ENCODE measurements around the gene DGCR2.

Gene DGCR2

DNA sequence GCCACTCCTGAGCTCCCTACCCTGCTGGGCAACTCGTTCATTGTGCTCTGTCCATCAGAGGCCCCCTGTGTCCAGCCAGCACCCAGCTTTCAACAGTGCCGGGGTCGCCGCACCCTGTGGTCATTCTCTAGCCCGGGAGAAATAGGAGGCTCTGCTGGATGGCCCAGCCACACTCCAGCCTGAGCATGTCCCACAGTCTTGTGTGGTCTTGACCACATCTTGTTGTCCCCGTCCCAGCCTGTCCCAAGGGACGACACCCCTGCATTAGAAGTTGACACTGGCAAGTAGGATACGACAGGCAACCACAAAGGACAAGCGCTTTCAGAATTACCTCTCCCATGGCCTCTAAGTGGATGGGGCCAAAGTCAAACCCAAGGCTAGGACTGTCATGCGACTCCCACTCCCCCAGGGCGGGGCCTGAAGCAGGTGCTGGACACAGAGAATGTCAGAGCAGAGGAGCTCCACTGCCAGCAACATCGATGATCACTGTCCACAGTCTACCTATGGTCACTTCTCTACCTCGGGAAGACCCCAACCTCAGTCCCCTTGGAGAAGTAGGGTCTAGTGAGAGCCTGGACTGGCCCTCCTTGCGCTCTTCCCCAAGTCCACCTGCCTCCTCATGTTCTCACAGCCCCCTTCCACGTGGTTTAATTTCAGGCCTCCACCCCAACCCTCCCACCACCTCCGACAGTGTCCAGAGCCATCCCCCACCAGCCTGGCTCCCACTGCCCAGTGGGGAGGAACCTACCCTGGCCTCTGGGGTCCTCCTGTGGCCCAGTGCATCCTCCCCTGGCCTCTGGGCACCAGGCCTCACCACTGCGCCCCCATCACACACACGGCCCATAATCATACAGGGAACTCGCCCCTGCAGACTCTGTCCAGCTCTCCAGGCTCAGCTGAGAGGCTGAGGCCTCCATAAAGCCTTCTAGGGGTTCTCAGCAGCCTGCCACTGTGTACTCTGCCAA lies 4.4 kb upstream of the DGCR2 start:
- DNase-seq, result no peak

DNA sequence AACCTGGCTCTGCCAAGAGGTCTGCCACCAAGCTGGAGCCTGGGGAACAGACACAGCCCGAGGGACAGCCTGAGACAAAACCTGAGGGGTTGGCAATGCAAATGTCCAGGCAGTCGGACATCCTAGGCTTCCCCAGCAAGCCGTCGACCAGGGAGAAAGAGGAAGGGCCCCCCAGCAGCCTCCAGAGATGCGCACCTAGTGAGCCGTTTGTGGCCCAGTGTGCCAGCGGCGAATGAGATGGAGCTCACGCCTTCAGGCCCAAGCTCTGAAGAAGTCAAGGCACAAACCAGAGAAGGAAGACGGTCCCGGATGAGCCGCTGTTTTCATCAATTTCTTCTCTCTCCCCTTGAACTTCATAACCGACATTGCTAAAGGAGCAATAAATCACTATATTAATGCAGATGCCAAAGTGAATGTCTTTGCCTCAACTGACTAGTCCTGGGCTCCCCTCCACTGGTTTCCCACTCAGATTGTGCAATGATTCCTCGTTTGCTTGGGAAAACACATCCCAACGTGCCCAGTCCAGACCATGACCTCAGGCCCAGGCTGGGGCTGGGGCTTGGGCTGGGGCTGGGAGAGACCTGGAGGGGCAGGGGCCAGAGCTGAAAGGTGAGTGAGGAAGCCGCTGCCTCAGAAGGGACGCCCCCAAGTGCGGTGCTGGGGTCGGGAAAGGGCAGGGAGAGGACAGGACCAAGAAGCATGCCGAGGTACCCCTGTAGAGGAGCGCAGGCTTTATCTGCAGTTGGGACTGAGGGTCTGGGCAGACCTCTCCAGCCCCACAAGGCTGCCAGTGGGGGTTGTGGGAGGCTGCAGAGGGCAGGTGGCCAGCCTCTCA lies 3.5 kb upstream of the DGCR2 start:
- DNase-seq, result no peak

DNA sequence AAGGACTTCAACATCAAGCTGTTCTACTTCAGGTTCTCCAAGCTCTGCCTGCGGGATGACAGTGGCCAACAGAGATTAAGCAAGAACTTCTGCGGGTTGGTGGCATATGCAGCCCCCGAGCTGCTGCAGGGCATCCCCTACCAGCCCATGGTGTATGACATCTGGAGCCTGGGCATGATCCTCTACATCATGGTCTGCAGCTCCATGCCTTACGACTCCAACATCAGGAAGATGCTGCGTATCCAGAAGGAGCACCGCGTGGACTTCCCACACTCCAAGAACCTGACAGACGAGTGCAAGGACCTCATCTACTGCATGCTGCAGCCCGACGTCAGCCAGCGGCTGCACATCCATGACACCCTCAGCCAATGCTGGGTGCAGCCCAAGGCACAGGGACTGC lies 2.8 kb upstream of the DGCR2 start:
- no peak for DNase-seq

DNA sequence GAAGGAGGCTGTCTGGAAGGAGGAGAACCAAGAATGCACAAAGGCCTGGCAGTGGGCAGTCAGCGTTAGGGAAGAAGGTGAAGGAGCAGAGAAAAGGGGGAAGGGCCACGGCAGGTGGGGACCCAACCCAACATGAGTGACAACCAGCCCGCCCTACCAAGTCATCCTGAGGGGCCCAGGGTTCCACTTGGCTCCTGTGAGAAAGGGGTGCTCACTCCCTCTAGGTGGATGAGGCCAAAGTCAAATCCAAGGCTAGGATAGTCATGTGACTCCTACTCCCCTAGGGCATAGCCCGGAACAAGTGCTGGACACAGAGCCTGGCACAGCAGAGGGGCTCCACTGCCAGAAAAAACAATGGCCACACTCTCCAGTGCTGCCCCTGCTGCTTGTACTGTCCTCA lies 2.2 kb upstream of the DGCR2 start:
- DNase-seq, result no peak

DNA sequence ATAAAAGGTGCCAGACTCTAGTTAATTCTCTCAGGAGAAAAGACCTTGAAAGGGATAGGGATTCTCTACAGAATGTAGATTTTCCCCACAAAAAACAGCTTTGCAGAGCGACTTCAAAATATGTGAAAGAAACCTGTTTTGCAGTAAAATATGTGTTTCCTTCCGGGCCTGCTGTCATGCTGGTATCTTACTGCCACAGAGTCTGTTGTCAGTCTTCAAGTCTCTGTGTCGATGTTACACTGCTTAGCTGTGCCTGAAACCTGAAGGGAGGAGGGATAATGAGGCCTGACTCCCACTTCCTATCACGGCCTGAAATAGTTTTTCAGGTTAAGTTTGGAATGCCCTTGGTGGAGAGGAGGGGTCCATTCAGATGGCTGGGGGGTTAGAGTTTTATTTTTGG lies 1.7 kb upstream of the DGCR2 start:
- no peak for DNase-seq

DNA sequence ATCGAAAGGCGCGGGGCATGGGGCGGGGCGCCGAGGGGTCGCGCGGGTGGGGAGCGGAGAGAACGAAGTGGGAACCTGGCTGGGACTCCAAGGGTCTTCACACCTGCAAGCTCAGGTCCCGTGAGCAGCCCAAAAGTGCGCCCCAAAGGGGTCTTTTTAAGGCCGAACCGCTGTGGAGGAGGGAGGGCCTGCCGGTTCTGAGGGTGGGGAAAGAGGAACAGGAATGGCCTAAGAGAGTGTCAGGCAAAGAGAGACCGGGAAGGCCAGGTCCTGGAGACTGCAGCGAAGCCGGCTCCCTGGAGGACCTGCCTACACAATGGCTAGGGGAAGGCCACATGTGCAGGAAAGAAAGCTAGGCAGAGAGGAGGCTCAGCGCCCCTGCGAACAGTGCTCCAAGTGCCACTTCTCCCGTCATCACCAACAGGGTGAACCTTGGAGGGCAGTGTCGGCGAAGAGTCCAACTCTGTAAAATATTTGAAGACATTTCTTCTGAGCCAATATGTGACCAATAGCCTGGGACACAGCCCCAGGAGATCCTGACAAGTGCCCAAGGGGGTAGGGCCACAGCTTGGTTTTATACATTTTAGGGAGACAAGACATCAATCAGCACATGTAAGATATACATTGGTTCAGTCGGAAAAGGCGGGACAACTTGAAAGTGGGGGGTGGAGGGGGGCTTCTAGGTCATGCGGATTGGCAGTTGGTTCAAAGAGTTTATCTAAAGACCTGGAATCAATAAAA lies 710 bp upstream of the DGCR2 start:
- no peak for DNase-seq

DNA sequence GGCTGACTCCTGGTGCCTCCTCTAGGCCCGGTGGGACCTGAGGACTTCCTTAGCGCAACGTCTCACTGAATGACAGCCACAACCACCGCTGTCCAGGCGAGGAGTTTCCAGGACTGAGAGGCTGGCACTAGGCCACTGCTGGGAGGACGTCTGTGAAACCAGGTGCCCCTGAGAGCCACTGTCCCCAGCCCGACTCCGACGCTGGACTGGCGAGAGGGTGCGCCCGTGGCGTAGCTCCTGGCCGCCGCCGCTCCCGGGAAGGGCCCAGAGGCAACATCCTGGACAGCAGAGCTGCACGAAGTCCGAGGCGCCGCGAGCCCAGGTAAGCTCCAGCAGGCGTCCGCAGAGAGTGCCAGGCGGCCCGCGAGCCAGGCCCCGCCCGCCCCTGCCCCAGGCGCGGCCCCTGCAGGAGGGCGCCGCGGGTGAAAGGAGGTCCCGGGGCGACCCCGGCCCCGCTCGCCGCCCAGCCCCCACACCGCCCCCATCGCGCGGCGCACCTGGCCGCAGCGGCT lies 525 bp downstream of the DGCR2 start:
- peak; percentile 30 for DNase-seq

DNA sequence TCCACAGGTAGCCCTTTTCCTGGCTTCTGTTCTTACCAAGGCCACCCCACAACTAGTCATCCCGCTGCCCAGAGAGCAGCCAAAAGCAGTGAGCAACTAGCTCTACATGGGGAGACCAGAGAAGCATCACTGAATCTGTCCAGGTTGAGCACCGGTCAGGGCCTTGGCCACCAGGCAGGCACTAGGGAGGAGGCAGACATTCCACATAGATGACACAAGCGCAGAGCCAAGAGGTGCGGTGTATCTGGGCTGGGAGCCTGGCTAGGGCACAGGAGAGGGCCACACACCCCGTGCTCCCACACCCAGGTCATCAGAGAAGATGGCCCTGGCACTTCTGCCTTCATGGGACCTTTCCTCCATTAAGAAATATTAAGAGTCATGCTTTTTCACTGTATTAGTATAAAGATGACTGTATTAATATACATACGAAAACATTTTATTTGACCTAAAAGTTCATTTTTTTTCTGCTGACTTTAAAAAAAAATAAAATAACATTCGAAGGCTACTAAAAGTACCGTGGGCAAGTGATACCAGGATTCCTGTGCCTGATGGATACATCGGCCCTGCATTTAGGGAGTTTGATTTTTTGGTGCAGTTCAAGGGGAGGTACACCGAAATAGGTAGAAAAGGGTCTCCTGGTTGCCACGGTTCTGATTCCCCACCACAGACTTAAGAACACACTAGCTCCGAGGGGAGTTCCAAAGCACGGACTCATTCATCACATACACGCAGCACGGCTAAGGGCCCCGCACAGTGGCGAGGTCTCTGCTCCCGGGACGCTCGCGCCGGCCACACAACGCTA lies 1.2 kb downstream of the DGCR2 start:
- DNase-seq, result no peak

DNA sequence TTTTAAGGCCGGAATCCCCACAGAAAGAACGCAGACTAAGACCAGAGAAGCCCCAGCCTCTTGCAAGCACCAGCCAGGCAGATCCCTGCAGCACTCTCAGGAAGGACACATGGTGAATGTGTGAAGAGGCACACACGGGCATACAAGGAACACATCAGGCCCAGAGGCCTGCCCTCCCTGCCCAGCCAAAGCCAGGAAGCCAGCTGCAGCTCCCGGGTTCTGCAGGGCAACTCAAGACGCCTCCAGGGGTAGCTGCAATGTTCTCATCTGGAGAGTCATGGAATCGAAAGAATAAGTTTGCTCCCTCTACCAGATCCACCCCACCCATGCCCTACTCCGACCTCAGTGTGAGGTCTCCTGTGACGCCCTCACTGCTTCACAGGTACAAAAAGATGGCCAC lies 2.3 kb downstream of the DGCR2 start:
- no peak for DNase-seq

DNA sequence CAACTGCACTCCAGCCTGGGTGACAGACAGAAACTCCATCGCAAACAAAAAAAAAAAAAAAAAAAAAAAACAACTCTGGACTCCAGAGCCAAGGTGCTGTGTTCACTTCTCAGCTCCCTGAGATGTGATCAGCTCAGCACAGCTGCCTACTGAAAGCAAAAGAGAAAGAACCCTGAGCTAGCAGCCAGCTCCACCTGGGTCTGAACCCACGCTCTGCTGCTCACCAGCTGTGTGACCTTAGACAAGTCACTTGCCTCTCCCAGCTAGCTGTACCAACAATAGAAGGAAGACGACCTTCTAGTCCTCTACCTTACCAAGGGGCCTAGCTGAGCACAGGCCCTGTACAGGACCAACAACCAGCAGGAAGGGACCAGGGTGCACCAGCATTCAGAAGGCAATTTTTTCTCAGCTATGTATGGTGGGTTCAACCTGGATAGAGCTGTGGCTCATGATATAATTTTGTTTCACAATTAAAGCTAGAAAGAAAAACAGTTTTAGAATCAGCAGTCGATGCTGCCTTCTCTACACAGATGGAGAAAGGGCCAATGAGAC lies 3.8 kb downstream of the DGCR2 start:
- peak; percentile 44 for DNase-seq

DNA sequence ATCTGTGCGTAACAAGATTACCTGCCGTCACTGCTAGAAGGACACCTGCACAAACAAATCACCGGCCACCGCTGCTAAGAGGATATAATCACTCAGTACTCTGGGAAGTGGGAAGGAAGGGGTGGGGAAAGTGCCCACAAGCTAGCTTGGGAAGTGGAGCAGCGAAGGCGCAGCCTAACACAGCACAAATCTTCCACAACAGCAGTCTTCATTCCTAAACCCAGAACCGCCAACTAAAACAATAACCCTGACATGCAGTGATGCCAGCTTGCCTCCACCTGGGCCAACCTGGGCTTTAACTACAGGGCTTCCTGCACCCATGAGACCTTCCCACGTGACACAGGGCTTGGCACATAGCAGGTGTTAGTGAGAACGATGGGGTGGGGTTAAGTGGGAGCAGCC lies 5.1 kb downstream of the DGCR2 start:
- no peak for DNase-seq

DNA sequence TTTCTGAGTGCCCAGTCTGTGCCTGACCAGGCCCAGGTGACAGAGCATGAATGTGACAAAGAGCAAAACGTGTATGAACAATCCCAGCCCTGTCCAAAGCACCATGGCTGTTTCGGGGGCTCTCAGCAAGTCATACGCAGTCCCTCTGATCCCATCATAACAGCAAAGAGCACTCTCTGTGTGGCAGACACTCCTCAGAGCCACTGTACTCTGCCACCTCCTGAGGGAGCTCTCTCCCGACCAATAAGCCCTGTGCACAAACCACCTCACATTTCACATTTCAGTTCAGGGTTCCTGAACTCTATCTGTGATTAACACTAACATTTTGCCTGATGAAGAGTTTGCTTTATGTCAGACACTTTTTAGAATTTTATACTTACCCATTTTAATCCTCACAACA lies 6.6 kb downstream of the DGCR2 start:
- DNase-seq, result no peak

DNA sequence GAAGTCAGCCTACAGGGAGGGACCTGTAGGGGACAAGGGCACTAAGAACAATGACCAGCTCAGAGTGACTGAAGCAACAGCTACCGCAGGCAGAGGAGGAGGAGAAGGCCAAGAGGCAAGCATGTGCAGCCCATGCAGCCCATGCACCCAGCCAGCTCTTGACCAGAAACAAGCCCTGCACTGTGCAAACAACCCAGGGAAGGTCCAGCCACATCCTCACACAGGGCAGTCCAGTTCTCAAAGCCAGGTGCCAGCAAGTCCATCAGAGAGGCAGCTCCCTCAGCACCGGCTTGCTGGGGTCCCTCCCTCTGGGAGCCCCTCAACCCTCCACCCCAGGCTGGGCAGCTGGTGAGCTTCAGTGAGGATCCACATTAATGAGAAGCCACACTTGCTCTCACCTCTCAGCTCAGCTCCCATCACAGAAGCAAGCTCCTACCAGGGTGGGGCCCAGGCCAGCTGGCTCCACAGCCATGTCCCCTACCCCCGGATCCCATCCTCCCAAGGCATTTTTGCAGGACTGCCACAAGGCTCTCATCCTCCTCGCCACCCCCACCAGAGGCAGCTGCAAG lies 7.1 kb downstream of the DGCR2 start:
- no peak for DNase-seq

DNA sequence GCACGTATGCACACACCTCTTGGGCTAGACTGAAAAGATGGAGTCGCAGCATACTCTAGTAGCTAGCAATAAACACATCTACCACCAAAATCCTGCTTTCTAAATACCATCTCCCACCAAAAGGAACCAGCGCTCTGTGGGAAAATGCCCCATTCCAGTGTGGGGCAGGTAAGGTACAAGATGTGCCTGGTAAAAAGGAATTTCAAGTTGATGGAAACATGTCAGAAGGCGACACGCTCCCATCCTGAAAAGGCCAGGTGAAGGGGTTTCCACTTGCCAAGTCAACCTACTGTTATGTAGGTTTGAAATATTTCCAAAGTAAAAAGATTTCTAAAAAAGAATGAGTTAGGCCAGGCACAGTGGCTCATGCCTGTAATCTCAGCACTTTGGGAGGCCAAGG lies 8.8 kb downstream of the DGCR2 start:
- no peak for DNase-seq

DNA sequence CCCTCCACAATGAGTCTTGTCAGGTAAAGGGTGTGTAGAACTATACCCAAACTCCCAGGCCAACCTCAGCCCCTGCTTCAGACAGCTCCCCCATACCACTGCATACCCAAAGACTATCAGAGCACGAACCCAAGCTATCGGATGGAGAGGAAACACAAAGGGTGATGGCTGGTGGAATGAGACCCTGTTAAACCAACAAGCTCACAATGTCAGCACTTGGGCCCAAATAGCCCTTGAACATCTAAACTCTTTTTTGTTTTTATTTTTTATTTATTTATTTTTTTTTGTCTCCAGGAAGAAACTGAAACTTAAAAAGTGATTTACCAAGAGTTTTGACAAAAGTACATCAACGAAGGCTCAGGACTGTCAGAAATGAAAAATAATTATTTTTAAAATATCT lies 10.6 kb downstream of the DGCR2 start:
- DNase-seq, result no peak

DNA sequence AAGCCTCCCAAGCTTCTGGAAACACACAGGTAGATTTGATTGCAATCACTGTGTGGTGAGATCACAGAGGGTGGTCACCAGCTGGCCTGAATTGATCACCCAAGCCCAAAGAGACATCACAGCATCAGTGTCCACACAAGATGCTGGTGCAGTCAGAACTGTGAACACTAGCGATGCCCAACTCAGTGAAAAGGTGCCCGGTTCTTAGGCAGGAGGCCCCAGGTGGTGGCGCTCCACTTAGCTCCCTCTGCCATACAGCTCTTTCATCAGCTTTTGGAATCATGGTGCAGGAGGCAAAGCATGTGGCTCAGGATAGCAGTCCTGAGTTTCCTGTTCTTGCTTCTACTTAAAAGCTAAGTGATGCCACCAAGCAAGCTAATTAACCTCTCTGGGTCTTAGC lies 11.1 kb downstream of the DGCR2 start:
- no peak for DNase-seq

DNA sequence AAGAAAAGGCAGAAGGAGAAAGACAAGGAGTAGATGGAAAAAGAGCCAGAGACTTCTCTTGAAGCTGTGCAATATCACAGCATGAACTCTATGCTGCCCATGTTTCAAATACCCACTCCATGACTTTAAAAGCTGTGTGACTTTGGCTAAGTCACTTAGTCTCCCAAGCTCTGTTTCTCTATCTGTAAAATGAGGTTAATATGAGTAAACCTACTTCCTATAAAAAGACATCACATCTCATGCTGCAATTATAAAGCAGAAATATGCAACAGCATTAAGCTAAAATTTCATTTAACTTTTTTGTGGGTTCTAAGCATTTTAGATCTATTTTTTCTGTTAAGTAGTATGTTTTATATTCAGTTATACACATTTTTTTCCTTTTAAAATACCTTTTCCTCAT lies 11.6 kb downstream of the DGCR2 start:
- DNase-seq, result no peak

DNA sequence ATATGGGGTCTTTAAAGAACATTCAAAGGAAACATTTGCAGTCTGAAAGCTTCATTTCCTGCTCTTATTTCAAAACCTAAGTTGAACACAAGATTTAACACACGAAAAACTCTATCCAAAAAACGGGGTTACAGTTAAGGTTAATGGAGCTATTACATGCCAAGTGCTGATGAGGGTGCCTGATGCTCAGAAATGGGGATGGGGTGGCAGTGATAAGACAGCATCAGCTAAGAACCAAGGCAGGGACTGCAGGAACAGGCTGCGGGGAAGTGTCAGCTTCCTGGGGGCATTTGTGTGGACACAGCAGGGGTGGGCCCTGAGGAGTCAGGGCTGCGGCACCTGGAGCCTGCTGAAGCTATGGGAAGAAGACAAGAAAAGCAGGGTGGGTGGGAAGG lies 12.2 kb downstream of the DGCR2 start:
- DNase-seq, result no peak

DNA sequence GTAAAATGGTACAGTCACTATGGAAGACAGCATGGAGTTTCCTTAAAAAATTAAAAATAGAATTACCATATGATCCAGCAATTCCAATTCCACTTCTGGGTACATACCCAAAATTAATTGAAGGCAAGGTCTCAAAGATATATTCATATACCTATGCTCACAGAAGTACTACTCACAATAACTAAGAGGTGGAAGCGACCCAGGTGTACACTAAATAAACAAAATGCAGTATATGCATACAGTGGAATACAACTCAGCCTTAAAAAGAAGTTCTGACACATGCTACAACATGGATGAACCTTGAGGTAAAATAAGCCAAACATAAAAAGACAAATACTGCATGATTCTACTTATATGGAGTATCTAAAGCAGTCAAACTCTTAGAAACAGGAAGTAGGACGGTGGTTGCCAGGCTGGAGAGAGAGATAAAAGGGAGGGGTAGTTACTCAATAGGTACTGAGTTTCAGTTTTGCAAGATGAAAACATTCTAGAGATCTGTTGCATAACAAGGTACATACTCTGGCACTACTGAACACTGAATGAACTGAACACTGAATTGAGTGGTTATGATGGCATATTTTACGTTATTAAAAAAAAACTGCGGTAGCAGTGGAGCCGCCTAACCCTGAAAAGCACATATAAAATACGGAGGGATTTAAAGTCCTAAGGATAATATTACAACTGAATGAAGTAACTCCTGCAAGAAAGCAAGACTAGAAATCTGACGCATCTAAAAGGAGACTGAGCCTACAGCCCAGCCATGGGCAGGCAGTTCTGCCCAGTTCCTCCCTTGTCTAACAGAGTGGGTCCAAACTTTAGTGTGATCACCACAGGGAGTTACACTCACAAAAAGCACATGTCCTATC lies 12.8 kb downstream of the DGCR2 start:
- DNase-seq, result peak; percentile 57

DNA sequence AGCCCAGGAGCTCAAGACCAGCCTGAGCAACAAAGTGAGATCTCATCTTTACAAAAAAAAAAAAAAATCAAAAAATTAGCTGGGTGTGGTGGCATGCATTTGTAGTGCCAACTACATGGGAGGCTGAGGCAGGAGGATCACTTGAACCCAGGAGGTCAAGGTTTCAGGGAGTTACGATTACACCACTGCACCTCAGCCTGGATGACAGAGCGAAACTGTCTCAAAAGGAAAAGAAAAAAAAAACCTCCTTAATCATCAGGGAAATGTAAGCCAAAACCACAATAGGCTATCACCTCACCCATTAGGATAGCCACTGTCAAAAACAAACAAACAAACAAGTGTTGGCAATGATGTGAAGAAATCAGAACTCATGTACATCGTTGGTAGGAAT lies 13.4 kb downstream of the DGCR2 start:
- no peak for DNase-seq

DNA sequence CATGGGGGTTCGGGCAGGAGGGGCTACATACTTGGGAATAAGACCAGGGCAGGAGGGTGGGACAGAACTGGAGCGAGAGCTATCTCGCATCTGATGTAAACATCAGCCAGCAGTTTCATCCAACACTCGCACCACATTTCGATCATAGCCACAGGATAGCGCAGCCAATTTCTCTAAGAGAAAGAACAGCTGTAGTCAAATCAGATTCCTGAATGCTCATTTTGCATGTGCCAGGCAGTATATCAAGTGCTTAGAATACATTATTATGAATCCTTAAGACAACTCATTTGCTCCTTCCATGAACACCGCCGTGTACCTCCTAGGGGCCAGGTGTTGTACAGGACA lies 14.5 kb downstream of the DGCR2 start:
- no peak for DNase-seq
